HepG2 (cell line): ENCODE measurements around the gene TBC1D2B. TPM values are rescaled to one million over a fixed set of nuclear protein-coding genes. Genes with fewer than 3 reads are reported as not detected.

Source experiments
- ATAC-seq: fragments of 200-7000 bp; cut with Tn5 transposase; 3 replicates; pipeline ENCODE4 v1.9.1; 2020; ENCODE audit warnings: mild to moderate bottlenecking, moderate library complexity
- BruUV-seq: library from RNA; stranded (reverse); fragments of 400-500 nt; replicated peaks from 2 replicates; lab custom pipeline; 2021; lab: Mats Ljungman, UMichigan
- CTCF ChIA-PET: fragments of 300-600 bp; formaldehyde crosslinking; extraction: SDS; loops from one replicate; lab custom pipeline; 2021; ENCODE audit warnings: low total read pairs, inconsistent platforms, low intra/inter-chr PET ratio; lab: Yijun Ruan, JAX
- POLR2A ChIA-PET: fragments of 350-600 bp; sonication (Branson Sonifier 250); formaldehyde crosslinking; loops from one replicate; lab custom pipeline; 2020; ENCODE audit warnings: antibody characterized with exemption, inconsistent platforms; lab: Yijun Ruan, JAX
- DNase-seq: peaks from one replicate; pipeline ENCODE4 v3.0.0-alpha.2; 2015; ENCODE audit warnings: low spot score
- FAIRE-seq: peaks from 3 replicates; lab custom pipeline; 2011; peaks lifted over from hg19 to GRCh38; lab: Jason Lieb, UNC
- H2AFZ ChIP-seq: one replicate; pipeline ENCODE4 v1.6.1; 2011; ENCODE audit warnings: low read length, inconsistent platforms
- H3K27ac ChIP-seq: fragments of 300-600 bp; 3 replicates; pipeline ENCODE4 v1.8.0; 2011; ENCODE audit warnings: mixed run types, mild to moderate bottlenecking, mixed read lengths, low read length, inconsistent platforms; ENCODE audit not compliant: insufficient read depth; ENCODE audit errors: extremely low read length
- H3K27me3 ChIP-seq, 2 experiments: fragments of 200-600 bp in 1 of 2; 2 replicates in 1 of 2; 3 replicates in 1 of 2; pipeline versions ENCODE4 v1.6.0 to v1.8.0; 2011; ENCODE audit warnings: low read length in 2 of 2, mild to moderate bottlenecking in 2 of 2, moderate library complexity in 2 of 2, inconsistent platforms in 1 of 2; ENCODE audit not compliant: insufficient read depth in 2 of 2, control insufficient read depth in 1 of 2
- H3K36me3 ChIP-seq, 2 experiments: fragments of 200-600 bp in 1 of 2; replicated peaks in 1 of 2; 2 replicates in 1 of 2; 3 replicates in 1 of 2; pipeline versions ENCODE4 v1.5.1 to v1.8.0; 2011; ENCODE audit warnings: low read length in 2 of 2, inconsistent platforms in 1 of 2; ENCODE audit not compliant: insufficient read depth in 2 of 2, control insufficient read depth in 1 of 2
- H3K4me1 ChIP-seq: 2 replicates; pipeline ENCODE4 v1.5.1; 2012; ENCODE audit warnings: low read length, inconsistent platforms; ENCODE audit not compliant: insufficient read depth
- H3K4me2 ChIP-seq: 2 replicates; pipeline ENCODE4 v1.6.0; 2011; ENCODE audit warnings: low read depth, low read length, inconsistent platforms
- H3K4me3 ChIP-seq, 3 experiments: fragments of 200-600 bp in 1 of 3; sonication (generic), shearing (Covaris generic) in 1 of 3; replicated peaks in 1 of 3; 2 replicates each; pipeline ENCODE4 v1.5.1; 2011 to 2016; ENCODE audit warnings: low read length in 3 of 3, inconsistent platforms in 2 of 3, low read depth in 2 of 3, mild to moderate bottlenecking in 2 of 3, control low read depth in 1 of 3, mixed read lengths in 1 of 3; ENCODE audit not compliant: insufficient read depth in 1 of 3
- H3K79me2 ChIP-seq: one replicate; pipeline ENCODE4 v1.6.1; 2011; ENCODE audit warnings: low read length, inconsistent platforms; ENCODE audit not compliant: insufficient read depth
- H3K9ac ChIP-seq: 2 replicates; pipeline ENCODE4 v1.6.0; 2011; ENCODE audit warnings: mild to moderate bottlenecking, low read depth, low read length, inconsistent platforms; ENCODE audit not compliant: insufficient read depth
- H3K9me3 ChIP-seq: 2 replicates; pipeline ENCODE4 v1.5.1; 2012; ENCODE audit warnings: mild to moderate bottlenecking, low read length
- H4K20me1 ChIP-seq: 2 replicates; pipeline ENCODE4 v1.6.0; 2011; ENCODE audit warnings: inconsistent platforms, mild to moderate bottlenecking, low read length, moderate library complexity; ENCODE audit not compliant: insufficient read depth
- CAMTA2 ChIP-seq: sonication (generic); formaldehyde crosslinking; IDR thresholded peaks from 2 replicates; pipeline ENCODE4 v1.4.0; 2020; ENCODE audit warnings: mild to moderate bottlenecking, missing genetic modification reagents, borderline replicate concordance
- CBX2 ChIP-seq, 2 experiments: fragments of 200-600 bp in 1 of 2; sonication (generic); formaldehyde crosslinking in 1 of 2; IDR thresholded peaks; 2 replicates each; pipeline versions ENCODE4 v1.7.0 to v1.8.1; 2018 to 2022; ENCODE audit warnings: low read depth in 2 of 2, low read length in 1 of 2, mild to moderate bottlenecking in 1 of 2, missing genetic modification reagents in 1 of 2
- EP300 ChIP-seq, 3 experiments: sonication (generic) in 1 of 3; formaldehyde crosslinking in 1 of 3; IDR thresholded peaks; 2 replicates each; pipeline versions ENCODE4 v1.5.1 to v1.6.1; 2011 to 2020; ENCODE audit warnings: low read depth in 2 of 3, low read length in 2 of 3, borderline replicate concordance in 1 of 3, improper control_type of control experiment in 1 of 3, mild to moderate bottlenecking in 1 of 3, missing genetic modification reagents in 1 of 3, moderate library complexity in 1 of 3
- ETV5 ChIP-seq: IDR thresholded peaks from 2 replicates; pipeline ENCODE4 v1.6.1; 2018; ENCODE audit warnings: missing biosample characterization, missing genetic modification reagents, inconsistent platforms, borderline replicate concordance
- MTA3 ChIP-seq: sonication (generic); formaldehyde crosslinking; IDR thresholded peaks from 2 replicates; pipeline ENCODE4 v1.4.0; 2020; ENCODE audit warnings: missing genetic modification reagents
- RARG ChIP-seq: sonication (generic); formaldehyde crosslinking; IDR thresholded peaks from 2 replicates; pipeline ENCODE4 v1.4.0; 2020; ENCODE audit warnings: low read depth, mild to moderate bottlenecking, missing genetic modification reagents
- SAFB2 ChIP-seq: sonication (generic); formaldehyde crosslinking; IDR thresholded peaks from 2 replicates; pipeline ENCODE4 v1.5.1; 2020; ENCODE audit warnings: missing genetic modification reagents, low read depth, mild to moderate bottlenecking, borderline replicate concordance
- ZBTB7B ChIP-seq: sonication (generic); formaldehyde crosslinking; IDR thresholded peaks from 2 replicates; pipeline ENCODE4 v1.4.0; 2020; ENCODE audit warnings: missing genetic modification reagents
- ZNF207 ChIP-seq: fragments of 450-650 bp; IDR thresholded peaks from 2 replicates; pipeline ENCODE4 v1.6.1; 2016; ENCODE audit warnings: antibody characterized with exemption, borderline replicate concordance
- ZNF572 ChIP-seq: sonication (generic); formaldehyde crosslinking; IDR thresholded peaks from 2 replicates; pipeline ENCODE4 v1.5.1; 2020; ENCODE audit warnings: mild to moderate bottlenecking, missing genetic modification reagents
- ZNF614 ChIP-seq: IDR thresholded peaks from 2 replicates; pipeline ENCODE4 v1.6.1; 2018; ENCODE audit warnings: missing biosample characterization, missing genetic modification reagents, inconsistent platforms, borderline replicate concordance
- ZNF709 ChIP-seq: sonication (generic); formaldehyde crosslinking; IDR thresholded peaks from 2 replicates; pipeline ENCODE4 v1.5.0; 2020; ENCODE audit warnings: mild to moderate bottlenecking, missing genetic modification reagents
- ZNF776 ChIP-seq: sonication (generic); formaldehyde crosslinking; IDR thresholded peaks from 2 replicates; pipeline ENCODE4 v1.4.0; 2020; ENCODE audit warnings: mild to moderate bottlenecking, missing genetic modification reagents
- ZNF792 ChIP-seq: IDR thresholded peaks from 2 replicates; pipeline ENCODE4 v1.6.1; 2016
- ZSCAN12 ChIP-seq: sonication (generic); formaldehyde crosslinking; IDR thresholded peaks from 2 replicates; pipeline ENCODE4 v1.9.0; 2021; ENCODE audit warnings: mild to moderate bottlenecking, missing genetic modification reagents
- ZSCAN21 ChIP-seq: sonication (generic); formaldehyde crosslinking; IDR thresholded peaks from 2 replicates; pipeline ENCODE4 v1.8.0; 2022; ENCODE audit warnings: mild to moderate bottlenecking, missing genetic modification reagents, moderate library complexity, borderline replicate concordance
- ZSCAN22 ChIP-seq: sonication (generic); formaldehyde crosslinking; IDR thresholded peaks from 2 replicates; pipeline ENCODE4 v1.4.0; 2020; ENCODE audit warnings: mild to moderate bottlenecking, missing genetic modification reagents
- WGBS: methylation state at CpG from one replicate; pipeline ENCODE4 v1.1.6; 2017; ENCODE audit warnings: low lambda C conversion rate; 5-methylcytosine and 5-hydroxymethylcytosine counted together
- in situ Hi-C: cut with HindIII; loops from 2 replicates; pipeline ENCODE4 v1.10.0; 2017; ENCODE audit warnings: low pct_unique_long_range_greater_than_20kb; ENCODE audit not compliant: extremely low pct_ligation_motif_present
- intact Hi-C: fragments of 100-400 bp; cut with micrococcal nuclease; formaldehyde crosslinking; loops from one replicate; pipeline ENCODE4 v1.10.0; 2022; ENCODE audit not compliant: unreplicated experiment
- polyA plus RNA-seq, 8 experiments: library from polyadenylated mRNA; depleted of rRNA in 3 of 8; stranded (reverse) in 7 of 8; unstranded in 1 of 8; fragments of >200 nt; fragmentation: Illumina TruSeq in 4 of 8; extraction: Trizol in 4 of 8; gene quantifications; 2 replicates each; pipeline versions ENCODE4 v1.2.1 to v1.2.3, GENCODE V29; 2011 to 2016; ENCODE audit warnings: low read depth in 4 of 8, missing spikeins in 1 of 8, mixed read lengths in 1 of 8; ENCODE audit not compliant: insufficient read depth in 1 of 8
- total RNA-seq, 5 experiments: library from RNA; depleted of rRNA; stranded (reverse); fragments of >200 nt; fragmentation: Illumina TruSeq; extraction: Trizol; gene quantifications; 2 replicates each; pipeline ENCODE4 v1.2.3, GENCODE V29; 2016; ENCODE audit warnings: low read depth in 1 of 5
- TF ChIP-seq, protein P1 (sequence below): sonication (generic); formaldehyde crosslinking; IDR thresholded peaks from 2 replicates; pipeline ENCODE4 v1.4.0; 2020; ENCODE audit warnings: missing genetic modification reagents

TBC1D2B gene
- total and polyA plus RNA-seq, 2 of the 13 experiments (the other 11 are each of a cell fraction or from before 2014, with no cell fraction given): 10.1 to 14.4 TPM

DNA sequence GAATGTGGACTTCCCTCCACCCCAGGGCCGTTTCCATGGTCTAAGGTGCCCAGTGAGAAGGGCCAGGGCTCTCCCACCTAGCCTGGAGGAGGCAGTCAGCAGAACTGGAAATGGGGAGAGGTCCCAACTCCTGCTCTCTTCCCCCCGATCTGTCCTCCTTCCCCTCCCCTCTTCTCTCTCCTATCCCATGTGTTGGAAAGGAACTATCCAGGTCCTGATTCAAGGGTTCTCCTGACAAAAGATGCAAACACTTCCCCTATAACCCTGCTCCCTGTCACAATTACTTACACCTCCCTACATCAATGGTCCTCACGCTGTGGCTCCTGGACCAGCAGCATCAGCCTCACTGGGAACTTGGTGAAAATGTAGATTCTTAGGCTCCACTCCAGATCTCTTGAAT, 47.8 kb upstream of the TBC1D2B start (continued):
- no peak for TF ChIP-seq ZSCAN22
- TF ChIP-seq ZSCAN21 (CRISPR knock-in tag): no peak
- no peak for TF ChIP-seq ZNF776 (CRISPR knock-in tag)
- no peak for TF ChIP-seq ETV5
- TF ChIP-seq EP300 (IDR thresholded peaks at IDR 0.05; ENCODE audit: low read depth in 2 of 2, low read length in 2 of 2): no peak
- TF ChIP-seq EP300 (CRISPR knock-in tag; IDR thresholded peaks at IDR 0.05; ENCODE audit: borderline replicate concordance): no peak
- TF ChIP-seq CBX2 (IDR thresholded peaks at IDR 0.05; ENCODE audit: low read depth, low read length): no peak
- no peak for TF ChIP-seq CBX2 (CRISPR knock-in tag; IDR thresholded peaks at IDR 0.05; ENCODE audit: low read depth)
- TF ChIP-seq ZNF207: no peak
- no peak for TF ChIP-seq SAFB2 (CRISPR knock-in tag)
- no peak for TF ChIP-seq ZNF792

DNA sequence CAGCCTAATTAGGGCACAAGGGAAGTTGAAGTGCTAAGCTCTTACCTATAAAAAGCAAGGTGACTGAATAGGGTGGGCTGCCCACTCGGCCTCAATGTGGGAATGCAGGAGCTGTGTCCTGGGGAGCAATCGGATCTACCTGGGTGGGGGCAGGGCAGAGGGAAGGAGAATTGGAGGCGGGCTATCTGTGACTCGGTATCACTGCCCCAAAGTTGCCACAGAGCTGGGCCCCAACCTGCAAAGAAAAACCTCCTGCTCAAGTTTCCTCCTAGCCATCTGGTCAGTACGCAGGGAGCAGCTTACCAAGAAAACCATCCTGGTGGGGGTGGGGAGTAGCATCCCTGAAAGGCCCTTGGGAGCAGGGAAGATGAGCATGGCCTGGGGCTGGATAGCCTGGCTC, 43.0 kb upstream of the TBC1D2B start:
- H4K20me1 ChIP-seq: no peaks in the 10 kb centered on the region
- H3K4me2 ChIP-seq: no peak overlapping the region
- H3K9ac ChIP-seq: no peak overlapping the region
- peaks cover 2 to 3% of the 10 kb centered on the region in 2 experiments; a peak in 2 of 5 replicates for H3K27me3 ChIP-seq
- WGBS: 25% methylated on average over 3 of the region's 5 CpGs
- ChIA-PET CTCF (no interaction called here), POLR2A (no interaction called here)
- no peaks in the 10 kb centered on the region for H3K9me3 ChIP-seq
- BruUV-seq: no TSS peak
- no peaks in the 10 kb centered on the region for H3K4me1 ChIP-seq
- no peak overlapping the region for H3K4me3 ChIP-seq
- H3K36me3 ChIP-seq: no peaks in the 10 kb centered on the region
- no peak overlapping the region for H3K27ac ChIP-seq
- TF ChIP-seq ZNF614 (CRISPR knock-in tag) (no peak), ZBTB7B (no peak), RARG (CRISPR knock-in tag) (no peak), ZNF572 (no peak), MTA3 (CRISPR knock-in tag) (no peak), ZNF709 (CRISPR knock-in tag) (no peak), CAMTA2 (CRISPR knock-in tag) (no peak), ZSCAN12 (CRISPR knock-in tag) (no peak)
- TF ChIP-seq, protein P1, sequence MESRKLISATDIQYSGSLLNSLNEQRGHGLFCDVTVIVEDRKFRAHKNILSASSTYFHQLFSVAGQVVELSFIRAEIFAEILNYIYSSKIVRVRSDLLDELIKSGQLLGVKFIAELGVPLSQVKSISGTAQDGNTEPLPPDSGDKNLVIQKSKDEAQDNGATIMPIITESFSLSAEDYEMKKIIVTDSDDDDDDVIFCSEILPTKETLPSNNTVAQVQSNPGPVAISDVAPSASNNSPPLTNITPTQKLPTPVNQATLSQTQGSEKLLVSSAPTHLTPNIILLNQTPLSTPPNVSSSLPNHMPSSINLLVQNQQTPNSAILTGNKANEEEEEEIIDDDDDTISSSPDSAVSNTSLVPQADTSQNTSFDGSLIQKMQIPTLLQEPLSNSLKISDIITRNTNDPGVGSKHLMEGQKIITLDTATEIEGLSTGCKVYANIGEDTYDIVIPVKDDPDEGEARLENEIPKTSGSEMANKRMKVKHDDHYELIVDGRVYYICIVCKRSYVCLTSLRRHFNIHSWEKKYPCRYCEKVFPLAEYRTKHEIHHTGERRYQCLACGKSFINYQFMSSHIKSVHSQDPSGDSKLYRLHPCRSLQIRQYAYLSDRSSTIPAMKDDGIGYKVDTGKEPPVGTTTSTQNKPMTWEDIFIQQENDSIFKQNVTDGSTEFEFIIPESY (CRISPR knock-in tag): no peak
- FAIRE-seq (no peak), DNase-seq (no peak), ATAC-seq (no peak)
- H3K79me2 ChIP-seq: no peaks in the 10 kb centered on the region
- in situ Hi-C loops: no loop called here
- intact Hi-C loops: no loop called here
- no peak overlapping the region for H2AFZ ChIP-seq
